ENCODE results near the gene NOL4L. TPM values are rescaled to one million over a fixed set of nuclear protein-coding genes. Genes with fewer than 3 reads are reported as not detected.

The NOL4L gene
- polyA plus RNA-seq, 3 donors, result 1.1 to 30.9 (median 2.8) TPM

GRCh38 chr20:32626859-32627636 lies 41.9 kb upstream of the NOL4L start:
- no peaks in the 10 kb centered on the region for H3K9me3 ChIP-seq (replicated peaks in 1 of 2; ENCODE audit: control insufficient read depth in 1 of 2, insufficient read depth in 1 of 2, low read length in 2 of 2)
- no peak overlapping the region for H3K27ac Mint-ChIP-seq
- no peaks in the 10 kb centered on the region for H3K36me3 Mint-ChIP-seq
- H4K20me1 ChIP-seq (ENCODE audit: insufficient read depth, low read length), result no peaks in the 10 kb centered on the region
- no peaks in the 10 kb centered on the region for H3K36me3 ChIP-seq (replicated peaks in 1 of 2; ENCODE audit: control insufficient read depth in 1 of 2, insufficient read depth in 2 of 2, low read length in 2 of 2)
- H3K4me1 ChIP-seq (ENCODE audit: control insufficient read depth in 1 of 2, insufficient read depth in 2 of 2, low read length in 2 of 2), result peaks cover 16% of the 10 kb centered on the region in 2 donors
- peaks cover 0 to 2% (median 0%) of the 10 kb centered on the region in 7 donors for H3K9me3 Mint-ChIP-seq
- peaks cover 6 to 17% (median 12%) of the 10 kb centered on the region in 3 donors for H3K27me3 Mint-ChIP-seq (ENCODE audit: low read depth in 3 of 3)
- H3K4me2 ChIP-seq (replicated peaks; ENCODE audit: extremely low read depth, low read length, poor library complexity, severe bottlenecking), result peak overlapping the region; percentile 58
- no peaks in the 10 kb centered on the region for H3K79me2 ChIP-seq (ENCODE audit: insufficient read depth, low read length)
- H3K27ac ChIP-seq (ENCODE audit: low read depth in 1 of 2, low read length in 2 of 2), result no peak overlapping the region
- peak in 2 of 3 donors; percentile 12 to 37 for DNase-seq
- H3K4me1 Mint-ChIP-seq, result peaks cover 10% of the 10 kb centered on the region
- peak overlapping the region in 1 of 2 donors; percentile 76 for H3K4me3 Mint-ChIP-seq
- H3K27me3 ChIP-seq (ENCODE audit: control insufficient read depth in 2 of 2, insufficient read depth in 2 of 2, low read length in 2 of 2), result peaks cover 0 to 4% of the 10 kb centered on the region in 2 donors
- TF ChIP-seq CTCF (IDR thresholded peaks at IDR 0.05), result no peak
- peak overlapping the region in 1 of 3 experiments; percentile 35 for H3K4me3 ChIP-seq (replicated peaks in 1 of 3; ENCODE audit: low read depth in 2 of 3, low read length in 3 of 3)
- intact Hi-C loops (cut with micrococcal nuclease), result no loop called here
- H2AFZ ChIP-seq (ENCODE audit: insufficient read depth, low read depth, low read length, poor library complexity, severe bottlenecking), result peak overlapping the region; percentile 62
- no peak overlapping the region for H3K9ac ChIP-seq (ENCODE audit: insufficient read depth, low read length, poor library complexity, severe bottlenecking)
- WGBS (ENCODE audit: insufficient coverage), result 0% methylated on average over 23 of the region's 26 CpGs

- H3K4me2 ChIP-seq (replicated peaks; ENCODE audit: extremely low read depth, low read length, poor library complexity, severe bottlenecking), result no peak overlapping the region
- peaks cover 10% of the 10 kb centered on the region for H3K4me1 Mint-ChIP-seq
Measured at GRCh38 chr20:32626407-32626806, 41.3 kb upstream of the NOL4L start.

More at GRCh38 chr20:32626407-32626806, 41.3 kb upstream of the NOL4L start:
- H4K20me1 ChIP-seq (ENCODE audit: insufficient read depth, low read length), result no peaks in the 10 kb centered on the region
- WGBS (ENCODE audit: insufficient coverage), result 95% methylated on average over 2 of the region's 3 CpGs
- Mint-ChIP-seq H3K4me3 (no peak overlapping the region), H3K27ac (peak overlapping the region in 1 of 7 donors; percentile 30), H3K9me3 (peaks cover 0 to 2% (median 0%) of the 10 kb centered on the region in 7 donors), H3K36me3 (no peaks in the 10 kb centered on the region), H3K27me3 (ENCODE audit: low read depth in 3 of 3) (peaks cover 6 to 19% (median 15%) of the 10 kb centered on the region in 3 donors)
- no peaks in the 10 kb centered on the region for H3K9me3 ChIP-seq (replicated peaks in 1 of 2; ENCODE audit: control insufficient read depth in 1 of 2, insufficient read depth in 1 of 2, low read length in 2 of 2)
- peaks cover 0 to 4% of the 10 kb centered on the region in 2 donors for H3K27me3 ChIP-seq (ENCODE audit: control insufficient read depth in 2 of 2, insufficient read depth in 2 of 2, low read length in 2 of 2)
- no peaks in the 10 kb centered on the region for H3K36me3 ChIP-seq (replicated peaks in 1 of 2; ENCODE audit: control insufficient read depth in 1 of 2, insufficient read depth in 2 of 2, low read length in 2 of 2)
- intact Hi-C loops (cut with micrococcal nuclease), result no loop called here
- no peak overlapping the region for H2AFZ ChIP-seq (ENCODE audit: insufficient read depth, low read depth, low read length, poor library complexity, severe bottlenecking)
- H3K9ac ChIP-seq (ENCODE audit: insufficient read depth, low read length, poor library complexity, severe bottlenecking), result no peak overlapping the region
- no peak for TF ChIP-seq CTCF (IDR thresholded peaks at IDR 0.05)
- H3K4me3 ChIP-seq (replicated peaks in 1 of 3; ENCODE audit: low read depth in 2 of 3, low read length in 3 of 3), result no peak overlapping the region
- H3K79me2 ChIP-seq (ENCODE audit: insufficient read depth, low read length), result no peaks in the 10 kb centered on the region
- no peak overlapping the region for H3K27ac ChIP-seq (ENCODE audit: low read depth in 1 of 2, low read length in 2 of 2)
- peaks cover 16% of the 10 kb centered on the region in 2 donors for H3K4me1 ChIP-seq (ENCODE audit: control insufficient read depth in 1 of 2, insufficient read depth in 2 of 2, low read length in 2 of 2)
- DNase-seq, result no peak

Measured in CD14-positive monocyte (primary cell).